ENCODE measurements around the gene FGFR3. TPM values are rescaled to one million over a fixed set of nuclear protein-coding genes. Genes with fewer than 3 reads are reported as not detected.

Gene FGFR3
- total RNA-seq, 1 experiment from 2014 or later, result 34.3 TPM

GRCh38 chr4:1798580-1799386, 5.7 kb downstream of the FGFR3 start:
- peaks cover 16% of the 10 kb centered on the region for H3K36me3 Mint-ChIP-seq (ENCODE audit: insufficient read depth, unreplicated experiment)
- DNase-seq, result no peak
- no peak overlapping the region for H3K27ac Mint-ChIP-seq (ENCODE audit: unreplicated experiment)
- BruUV-seq (replicated peaks), result no TSS peak
- intact Hi-C loops (cut with micrococcal nuclease; ENCODE audit: unreplicated experiment), result no loop called here
- no peak for TF ChIP-seq CTCF (IDR thresholded peaks at IDR 0.05; ENCODE audit: unreplicated experiment)
- H3K27me3 Mint-ChIP-seq (ENCODE audit: unreplicated experiment), result no peaks in the 10 kb centered on the region
- CTCF ChIA-PET, result no interaction called here
- H3K9me3 Mint-ChIP-seq (ENCODE audit: low read depth, unreplicated experiment), result no peaks in the 10 kb centered on the region
- H3K4me3 Mint-ChIP-seq (ENCODE audit: low read depth, unreplicated experiment), result no peak overlapping the region
- H3K4me1 Mint-ChIP-seq (ENCODE audit: low read depth, unreplicated experiment), result peaks cover 8% of the 10 kb centered on the region

- BruUV-seq (replicated peaks), result no TSS peak
- Mint-ChIP-seq H3K4me1 (ENCODE audit: low read depth, unreplicated experiment) (peaks cover 8% of the 10 kb centered on the region), H3K27me3 (ENCODE audit: unreplicated experiment) (no peaks in the 10 kb centered on the region), H3K36me3 (ENCODE audit: insufficient read depth, unreplicated experiment) (peaks cover 16% of the 10 kb centered on the region), H3K27ac (ENCODE audit: unreplicated experiment) (no peak overlapping the region), H3K4me3 (ENCODE audit: low read depth, unreplicated experiment) (no peak overlapping the region), H3K9me3 (ENCODE audit: low read depth, unreplicated experiment) (no peaks in the 10 kb centered on the region)
- no peak for DNase-seq
- CTCF ChIA-PET, result no interaction called here
- intact Hi-C loops (cut with micrococcal nuclease; ENCODE audit: unreplicated experiment), result no loop called here
- TF ChIP-seq CTCF (IDR thresholded peaks at IDR 0.05; ENCODE audit: unreplicated experiment), result no peak
Measured at GRCh38 chr4:1799387-1800375, 6.6 kb downstream of the FGFR3 start.

DNA sequence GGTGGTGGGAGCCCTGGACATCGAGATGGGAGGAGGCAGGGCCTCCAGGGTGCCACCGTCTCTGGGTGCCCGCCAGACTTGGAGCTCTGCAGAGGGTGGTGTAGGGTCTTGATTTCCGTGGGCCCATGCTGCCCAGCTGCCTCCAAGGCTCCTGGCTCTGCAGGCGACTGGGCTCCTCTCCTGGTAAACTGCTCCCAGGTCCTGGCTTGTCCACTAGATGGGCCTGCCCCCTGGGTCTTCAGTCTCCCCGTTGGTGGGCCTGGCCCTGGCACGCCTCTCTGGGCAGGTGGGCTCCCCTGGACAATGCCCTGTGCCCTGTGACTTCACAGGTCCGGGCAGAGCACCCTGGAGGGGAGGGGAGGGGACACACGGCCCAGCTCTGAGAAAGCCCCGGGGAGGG, 7.7 kb downstream of the FGFR3 start:
- intact Hi-C loops (cut with micrococcal nuclease; ENCODE audit: unreplicated experiment), result no loop called here
- BruUV-seq (replicated peaks), result no TSS peak
- CTCF ChIA-PET, result no interaction called here
- no peaks in the 10 kb centered on the region for H3K27me3 Mint-ChIP-seq (ENCODE audit: unreplicated experiment)
- TF ChIP-seq CTCF (IDR thresholded peaks at IDR 0.05; ENCODE audit: unreplicated experiment), result no peak
- H3K9me3 Mint-ChIP-seq (ENCODE audit: low read depth, unreplicated experiment), result no peaks in the 10 kb centered on the region
- H3K36me3 Mint-ChIP-seq (ENCODE audit: insufficient read depth, unreplicated experiment), result peaks cover 16% of the 10 kb centered on the region
- no peak overlapping the region for H3K27ac Mint-ChIP-seq (ENCODE audit: unreplicated experiment)
- H3K4me1 Mint-ChIP-seq (ENCODE audit: low read depth, unreplicated experiment), result peaks cover 8% of the 10 kb centered on the region
- H3K4me3 Mint-ChIP-seq (ENCODE audit: low read depth, unreplicated experiment), result no peak overlapping the region
- DNase-seq, result no peak

DNA sequence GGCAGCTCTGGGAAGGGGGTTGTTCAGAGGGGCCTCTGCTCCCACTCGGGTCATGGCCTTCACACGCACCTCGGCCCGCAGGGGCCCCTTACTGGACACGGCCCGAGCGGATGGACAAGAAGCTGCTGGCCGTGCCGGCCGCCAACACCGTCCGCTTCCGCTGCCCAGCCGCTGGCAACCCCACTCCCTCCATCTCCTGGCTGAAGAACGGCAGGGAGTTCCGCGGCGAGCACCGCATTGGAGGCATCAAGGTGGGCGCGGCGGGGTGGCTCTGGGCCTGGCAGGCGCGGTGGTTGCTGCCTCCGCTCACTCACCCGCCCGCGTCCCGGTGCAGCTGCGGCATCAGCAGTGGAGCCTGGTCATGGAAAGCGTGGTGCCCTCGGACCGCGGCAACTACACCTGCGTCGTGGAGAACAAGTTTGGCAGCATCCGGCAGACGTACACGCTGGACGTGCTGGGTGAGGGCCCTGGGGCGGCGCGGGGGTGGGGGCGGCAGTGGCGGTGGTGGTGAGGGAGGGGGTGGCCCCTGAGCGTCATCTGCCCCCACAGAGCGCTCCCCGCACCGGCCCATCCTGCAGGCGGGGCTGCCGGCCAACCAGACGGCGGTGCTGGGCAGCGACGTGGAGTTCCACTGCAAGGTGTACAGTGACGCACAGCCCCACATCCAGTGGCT, 8.3 kb downstream of the FGFR3 start:
- no peak for TF ChIP-seq CTCF (IDR thresholded peaks at IDR 0.05; ENCODE audit: unreplicated experiment)
- Mint-ChIP-seq H3K27ac (ENCODE audit: unreplicated experiment) (no peak overlapping the region), H3K4me1 (ENCODE audit: low read depth, unreplicated experiment) (peaks cover 4% of the 10 kb centered on the region), H3K27me3 (ENCODE audit: unreplicated experiment) (no peaks in the 10 kb centered on the region), H3K4me3 (ENCODE audit: low read depth, unreplicated experiment) (no peak overlapping the region), H3K9me3 (ENCODE audit: low read depth, unreplicated experiment) (no peaks in the 10 kb centered on the region), H3K36me3 (ENCODE audit: insufficient read depth, unreplicated experiment) (peaks cover 16% of the 10 kb centered on the region)
- CTCF ChIA-PET, result no interaction called here
- no TSS peak for BruUV-seq (replicated peaks)
- intact Hi-C loops (cut with micrococcal nuclease; ENCODE audit: unreplicated experiment), result no loop called here
- no peak for DNase-seq

Data from Calu3 (cell line).